Small intestine (tissue), 7 donors: ENCODE measurements around the gene IL3. TPM values are rescaled to one million over a fixed set of nuclear protein-coding genes. Genes with fewer than 3 reads are reported as not detected.

ENCODE experiments used
- DNase-seq, 2 donors: peaks; one replicate each; pipeline versions ENCODE4 v3.0.0 to v3.0.0-alpha.2; 2013
- FAIRE-seq: peaks from 2 replicates; lab custom pipeline; 2012; peaks lifted over from hg19 to GRCh38; lab: Jason Lieb, UNC
- H3K27ac ChIP-seq, 3 donors: one replicate each; pipeline ENCODE4 v1.5.1; 2013; ENCODE audit warnings: low read length in 2 of 3, mild to moderate bottlenecking in 2 of 3, control low read depth in 1 of 3, inconsistent platforms in 1 of 3, low read depth in 1 of 3, moderate library complexity in 1 of 3
- H3K27me3 ChIP-seq, 3 donors: one replicate each; pipeline ENCODE4 v1.6.1; 2013; ENCODE audit warnings: low read length in 3 of 3, inconsistent platforms in 1 of 3; ENCODE audit not compliant: control insufficient read depth in 3 of 3, insufficient read depth in 3 of 3
- H3K36me3 ChIP-seq, 3 donors: one replicate each; pipeline ENCODE4 v1.6.1; 2013; ENCODE audit warnings: low read length in 3 of 3, inconsistent platforms in 1 of 3, low read depth in 1 of 3, mild to moderate bottlenecking in 1 of 3, moderate library complexity in 1 of 3; ENCODE audit not compliant: control insufficient read depth in 3 of 3, insufficient read depth in 2 of 3
- H3K4me1 ChIP-seq, 3 donors: one replicate each; pipeline ENCODE4 v1.6.1; 2013; ENCODE audit warnings: low read length in 2 of 3, inconsistent platforms in 1 of 3, low read depth in 1 of 3, mild to moderate bottlenecking in 1 of 3, moderate library complexity in 1 of 3; ENCODE audit not compliant: control insufficient read depth in 3 of 3, insufficient read depth in 2 of 3
- H3K4me3 ChIP-seq, 3 donors: one replicate each; pipeline ENCODE4 v1.5.1; 2013; ENCODE audit warnings: low read length in 3 of 3, control low read depth in 1 of 3, inconsistent platforms in 1 of 3, low read depth in 1 of 3, mild to moderate bottlenecking in 1 of 3, moderate library complexity in 1 of 3
- H3K9me3 ChIP-seq, 2 donors: one replicate each; pipeline ENCODE4 v1.6.1; 2013; ENCODE audit warnings: low read depth in 1 of 2, low read length in 1 of 2; ENCODE audit not compliant: control insufficient read depth in 2 of 2, insufficient read depth in 1 of 2
- WGBS, 3 donors: extraction: QIAGEN DNeasy Blood & Tissue Kit; methylation state at CpG; one replicate each; pipeline ENCODE4 v1.1.7; 2013; 5-methylcytosine and 5-hydroxymethylcytosine counted together
- polyA plus RNA-seq, 4 donors: library from polyadenylated mRNA; stranded (reverse) in 3 of 4; unstranded in 1 of 4; fragments of 200-250 nt in 3 of 4; fragments of 120-200 nt in 1 of 4; gene quantifications; one replicate each; pipeline versions ENCODE4 v1.2.1 to v1.2.3, GENCODE V29; 2013
- donor health status: healthy with polysubstance abuse.
- donor health status: control.
- donor health status: control.
- donor health status: Bipolar disorder and iron deficiency.
- donor health status: healthy.

Gene IL3
- polyA plus RNA-seq, 4 donors: not detected

DNA sequence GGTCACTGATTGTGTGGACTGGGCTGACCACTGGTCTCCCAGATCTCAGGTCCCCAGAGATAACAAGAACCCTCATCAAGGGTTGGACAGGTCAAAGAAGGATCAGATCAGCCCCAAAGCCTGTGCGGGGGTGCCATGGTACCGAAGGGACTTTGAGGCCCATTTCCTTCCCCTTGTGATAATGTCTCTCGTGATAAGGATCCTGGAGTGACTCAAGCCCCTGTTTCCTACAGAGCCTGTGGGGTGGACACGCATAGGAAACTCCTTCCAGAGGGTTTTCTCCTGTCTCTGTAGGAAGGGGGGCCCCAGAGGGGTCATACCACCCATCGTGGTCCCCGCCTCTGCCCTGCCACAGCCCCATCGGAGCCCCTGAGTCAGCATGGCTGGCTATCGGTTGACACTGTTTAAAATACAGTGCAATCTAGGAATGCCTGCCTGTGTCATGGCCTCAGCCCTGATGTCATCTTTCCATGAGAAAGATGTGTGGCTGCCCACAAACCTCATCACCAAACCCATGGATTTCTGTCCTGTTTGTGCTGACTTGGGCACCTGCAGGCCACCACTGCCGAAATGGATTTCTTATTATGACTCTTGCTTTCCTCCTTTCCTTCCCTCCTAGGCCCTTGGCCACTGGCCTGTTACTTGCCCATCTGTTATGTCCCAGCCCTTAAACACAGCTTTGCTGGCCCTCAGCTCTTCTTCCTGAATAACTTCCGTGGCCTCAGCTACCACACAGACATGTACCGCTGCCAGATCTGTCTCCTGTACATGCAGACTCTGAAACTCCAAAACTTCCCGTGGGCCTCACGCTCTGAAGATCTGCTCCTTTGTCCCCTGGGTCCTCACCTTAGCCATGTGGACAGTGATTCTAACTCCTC, 10.2 kb downstream of the IL3 start:
- DNase-seq: no peak
- Histone ChIP-seq H3K4me3 (no peak overlapping the region), H3K9me3 (no peaks in the 10 kb centered on the region), H3K36me3 (no peaks in the 10 kb centered on the region), H3K4me1 (peaks cover 0 to 2% (median 0%) of the 10 kb centered on the region in 3 donors), H3K27me3 (no peaks in the 10 kb centered on the region), H3K27ac (no peak overlapping the region)
- no peak for FAIRE-seq
- 67 to 83% (median 78%) methylated on average over 13 of the region's 13 CpGs for WGBS, 3 donors

- 61 to 84% (median 83%) methylated on average over 2 of the region's 2 CpGs for WGBS, 3 donors
- Histone ChIP-seq H3K4me1 (peaks cover 0 to 2% (median 0%) of the 10 kb centered on the region in 3 donors), H3K27ac (no peak overlapping the region), H3K9me3 (no peaks in the 10 kb centered on the region), H3K27me3 (no peaks in the 10 kb centered on the region), H3K36me3 (no peaks in the 10 kb centered on the region), H3K4me3 (no peak overlapping the region)
- FAIRE-seq (no peak), DNase-seq (no peak)
Measured at GRCh38 chr5:132071338-132071707, 10.9 kb downstream of the IL3 start.

GRCh38 chr5:132072070-132072469, 11.6 kb downstream of the IL3 start:
- no peak overlapping the region for H3K4me3 ChIP-seq
- 87 to 100% (median 97%) methylated on average over 4 of the region's 4 CpGs for WGBS, 3 donors
- no peaks in the 10 kb centered on the region for H3K27me3 ChIP-seq
- no peaks in the 10 kb centered on the region for H3K9me3 ChIP-seq
- peaks cover 0 to 2% (median 0%) of the 10 kb centered on the region in 3 donors for H3K4me1 ChIP-seq
- FAIRE-seq (no peak), DNase-seq (no peak)
- no peak overlapping the region for H3K27ac ChIP-seq
- no peaks in the 10 kb centered on the region for H3K36me3 ChIP-seq

DNA sequence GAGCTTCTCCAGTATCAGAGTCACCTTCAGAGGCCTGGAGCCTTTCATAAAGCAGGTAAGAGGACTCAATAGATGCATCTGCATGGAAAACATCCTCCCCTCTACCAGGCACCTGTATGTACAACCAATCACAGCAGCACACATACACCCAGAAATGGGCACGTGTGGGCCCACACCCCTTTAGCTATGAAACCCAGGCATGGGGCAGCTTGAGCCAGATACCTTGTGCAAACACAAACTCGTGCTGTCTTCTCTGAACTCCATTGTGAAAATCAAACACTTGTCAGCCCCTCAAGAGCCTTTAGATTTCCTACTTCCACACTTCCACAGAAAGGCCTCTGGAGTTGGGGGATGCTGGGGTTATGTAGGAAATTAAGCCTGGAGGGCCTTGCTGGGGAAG, 12.1 kb downstream of the IL3 start:
- FAIRE-seq (no peak), DNase-seq (no peak)
- 63 to 82% (median 65%) methylated on average over 2 of the region's 2 CpGs for WGBS, 3 donors
- Histone ChIP-seq H3K4me1 (peaks cover 0 to 2% (median 0%) of the 10 kb centered on the region in 3 donors), H3K4me3 (no peak overlapping the region), H3K36me3 (no peaks in the 10 kb centered on the region), H3K27ac (no peak overlapping the region), H3K27me3 (no peaks in the 10 kb centered on the region), H3K9me3 (no peaks in the 10 kb centered on the region)

GRCh38 chr5:132073231-132074013, 13.0 kb downstream of the IL3 start, which contains the start of gene CSF2:
CSF2 (plus strand) TSS chr5:132073789; CDS start chr5:132073824, 35 bp downstream.
- DNase-seq (peak in 1 of 2 donors; percentile 35), FAIRE-seq (no peak)
- no peak within 1 kb of the TSS for H3K27ac ChIP-seq
- no peaks in the 10 kb centered on the region for H3K27me3 ChIP-seq
- no peaks in the 10 kb centered on the region for H3K9me3 ChIP-seq
- H3K4me1 ChIP-seq: peaks cover 0 to 2% (median 0%) of the 10 kb centered on the region in 3 donors
- 67 to 79% (median 68%) methylated on average over 12 of the region's 12 CpGs for WGBS, 3 donors
- H3K4me3 ChIP-seq: no peak within 1 kb of the TSS
- H3K36me3 ChIP-seq: no peaks in the 10 kb centered on the region

- peaks cover 0 to 2% (median 0%) of the 10 kb centered on the region in 3 donors for H3K4me1 ChIP-seq
- H3K27me3 ChIP-seq: no peaks in the 10 kb centered on the region
- H3K36me3 ChIP-seq: no peaks in the 10 kb centered on the region
- 62 to 85% (median 70%) methylated on average over 7 of the region's 7 CpGs for WGBS, 3 donors
- no peak overlapping the region for H3K4me3 ChIP-seq
- DNase-seq (no peak), FAIRE-seq (no peak)
- no peaks in the 10 kb centered on the region for H3K9me3 ChIP-seq
- no peak overlapping the region for H3K27ac ChIP-seq
Measured at GRCh38 chr5:132074091-132074771, 13.8 kb downstream of the IL3 start.

- DNase-seq: peak in 1 of 2 donors; percentile 26
- no peaks in the 10 kb centered on the region for H3K9me3 ChIP-seq
- 76 to 84% (median 82%) methylated on average over 16 of the region's 16 CpGs for WGBS, 3 donors
- no peak for FAIRE-seq
- no peak overlapping the region for H3K27ac ChIP-seq
- peaks cover 0 to 2% (median 0%) of the 10 kb centered on the region in 3 donors for H3K4me1 ChIP-seq
- no peak overlapping the region for H3K4me3 ChIP-seq
- H3K36me3 ChIP-seq: no peaks in the 10 kb centered on the region
- no peaks in the 10 kb centered on the region for H3K27me3 ChIP-seq
Measured at GRCh38 chr5:132074772-132075718, 14.6 kb downstream of the IL3 start.
